Immature natural killer cell (primary cell): ENCODE measurements around the gene HYI. TPM values are rescaled to one million over a fixed set of nuclear protein-coding genes. Genes with fewer than 3 reads are reported as not detected.
"Not testable (repeated sequence)": the region's sequence is repeated elsewhere in the genome, so short reads cannot be mapped to it uniquely, and the experiment has no call there.

ENCODE experiments used
- DNase-seq, 3 donors: peaks; one replicate each; pipeline ENCODE4 v3.0.0; 2022; ENCODE audit warnings: mixed read lengths in 1 of 3
- H3K27ac Mint-ChIP-seq, 6 donors: one replicate each; pipeline ENCODE4 v1.8.0; 2020; ENCODE audit warnings: mixed read lengths in 6 of 6, mild to moderate bottlenecking in 5 of 6, inconsistent platforms in 4 of 6, moderate library complexity in 3 of 6
- H3K27me3 Mint-ChIP-seq, 3 donors: one replicate each; pipeline ENCODE4 v1.8.0; 2020 to 2021; ENCODE audit warnings: low read depth in 3 of 3, mild to moderate bottlenecking in 3 of 3, mixed read lengths in 3 of 3, moderate library complexity in 3 of 3, inconsistent platforms in 1 of 3
- H3K36me3 Mint-ChIP-seq, 3 donors: one replicate each; pipeline ENCODE4 v1.8.0; 2020; ENCODE audit warnings: mixed read lengths in 3 of 3, inconsistent platforms in 2 of 3, mild to moderate bottlenecking in 2 of 3
- H3K4me1 Mint-ChIP-seq, 2 donors: one replicate each; pipeline ENCODE4 v1.8.0; 2020; ENCODE audit warnings: inconsistent platforms in 2 of 2, mild to moderate bottlenecking in 2 of 2, mixed read lengths in 2 of 2, moderate library complexity in 1 of 2
- H3K4me3 Mint-ChIP-seq, 5 donors: one replicate each; pipeline ENCODE4 v1.8.0; 2020; ENCODE audit warnings: mild to moderate bottlenecking in 5 of 5, mixed read lengths in 5 of 5, inconsistent platforms in 3 of 5, moderate library complexity in 3 of 5
- H3K9me3 Mint-ChIP-seq, 6 donors: one replicate each; pipeline ENCODE4 v1.8.0; 2020; ENCODE audit warnings: mild to moderate bottlenecking in 6 of 6, mixed read lengths in 6 of 6, inconsistent platforms in 4 of 6, moderate library complexity in 3 of 6
- polyA plus RNA-seq, 3 donors: library from polyadenylated mRNA; unstranded; fragments of 300-500 nt; fragmentation: Illumina TruSeq; gene quantifications; one replicate each; pipeline ENCODE4 v1.2.3, GENCODE V29; 2021

The HYI gene
- polyA plus RNA-seq, 3 donors from 2014 or later = 1.6 to 8.3 (median 4.5) TPM

- not testable (repeated sequence) for H3K27ac Mint-ChIP-seq, DNase-seq, H3K9me3 Mint-ChIP-seq
These were observed 22.1 kb upstream of the HYI start for GRCh38 chr1:43475611-43476401.

GRCh38 chr1:43473463-43473862 lies 19.7 kb upstream of the HYI start:
- H3K27ac Mint-ChIP-seq = no peak overlapping the region
- H3K4me1 Mint-ChIP-seq = no peaks in the 10 kb centered on the region
- H3K36me3 Mint-ChIP-seq = no peaks in the 10 kb centered on the region
- H3K9me3 Mint-ChIP-seq = no peaks in the 10 kb centered on the region
- peaks cover 1 to 13% (median 8%) of the 10 kb centered on the region in 3 donors for H3K27me3 Mint-ChIP-seq
- H3K4me3 Mint-ChIP-seq = no peak overlapping the region
- no peak for DNase-seq

More at GRCh38 chr1:43475611-43476401, 22.1 kb upstream of the HYI start:
- H3K27me3 Mint-ChIP-seq = peaks cover 1 to 15% (median 9%) of the 10 kb centered on the region in 3 donors
- H3K4me3 Mint-ChIP-seq, H3K36me3 Mint-ChIP-seq, H3K4me1 Mint-ChIP-seq: not testable (repeated sequence)

- peaks cover 1 to 13% (median 8%) of the 10 kb centered on the region in 3 donors for H3K27me3 Mint-ChIP-seq
- not testable (repeated sequence) for H3K4me1 Mint-ChIP-seq, H3K36me3 Mint-ChIP-seq, H3K27ac Mint-ChIP-seq, H3K9me3 Mint-ChIP-seq, DNase-seq, H3K4me3 Mint-ChIP-seq
These were observed 18.9 kb upstream of the HYI start for GRCh38 chr1:43472463-43473151.

GRCh38 chr1:43472087-43472462 lies 18.3 kb upstream of the HYI start:
- H3K36me3 Mint-ChIP-seq = no peaks in the 10 kb centered on the region
- no peaks in the 10 kb centered on the region for H3K4me1 Mint-ChIP-seq
- DNase-seq = no peak
- no peak overlapping the region for H3K4me3 Mint-ChIP-seq
- no peak overlapping the region for H3K27ac Mint-ChIP-seq
- no peaks in the 10 kb centered on the region for H3K9me3 Mint-ChIP-seq
- H3K27me3 Mint-ChIP-seq = peaks cover 1 to 13% (median 8%) of the 10 kb centered on the region in 3 donors

- H3K36me3 Mint-ChIP-seq = no peaks in the 10 kb centered on the region
- H3K27me3 Mint-ChIP-seq = peaks cover 1 to 6% (median 5%) of the 10 kb centered on the region in 3 donors
- no peak overlapping the region for H3K4me3 Mint-ChIP-seq
- H3K9me3 Mint-ChIP-seq = no peaks in the 10 kb centered on the region
- H3K27ac Mint-ChIP-seq = no peak overlapping the region
- DNase-seq = no peak
- H3K4me1 Mint-ChIP-seq = no peaks in the 10 kb centered on the region
These were observed 16.2 kb upstream of the HYI start for GRCh38 chr1:43469932-43470331.

- no peak for DNase-seq
- Mint-ChIP-seq H3K9me3 (no peaks in the 10 kb centered on the region), H3K27me3 (peaks cover 0 to 6% (median 5%) of the 10 kb centered on the region in 3 donors), H3K27ac (no peak overlapping the region), H3K36me3 (no peaks in the 10 kb centered on the region), H3K4me1 (no peaks in the 10 kb centered on the region), H3K4me3 (no peak overlapping the region)
These were observed 14.7 kb upstream of the HYI start for GRCh38 chr1:43468414-43468813.

GRCh38 chr1:43466403-43466802 lies 12.7 kb upstream of the HYI start:
- Mint-ChIP-seq H3K27ac (no peak overlapping the region), H3K4me1 (peaks cover 0 to under 1% of the 10 kb centered on the region in 2 donors), H3K36me3 (no peaks in the 10 kb centered on the region), H3K9me3 (no peaks in the 10 kb centered on the region), H3K4me3 (no peak overlapping the region), H3K27me3 (peaks cover 0 to 6% (median 3%) of the 10 kb centered on the region in 3 donors)
- no peak for DNase-seq

GRCh38 chr1:43465505-43466067 lies 11.9 kb upstream of the HYI start:
- Mint-ChIP-seq H3K9me3 (peaks cover 0 to 3% (median 0%) of the 10 kb centered on the region in 6 donors), H3K27ac (no peak overlapping the region), H3K36me3 (no peaks in the 10 kb centered on the region), H3K4me3 (no peak overlapping the region), H3K4me1 (peaks cover 0 to 2% of the 10 kb centered on the region in 2 donors), H3K27me3 (peaks cover 0 to 1% (median 0%) of the 10 kb centered on the region in 3 donors)
- no peak for DNase-seq

GRCh38 chr1:43464681-43465504 lies 11.2 kb upstream of the HYI start:
- no peak for DNase-seq
- Mint-ChIP-seq H3K27ac (no peak overlapping the region), H3K27me3 (peaks cover 0 to 2% (median 0%) of the 10 kb centered on the region in 3 donors), H3K4me3 (no peak overlapping the region), H3K36me3 (no peaks in the 10 kb centered on the region), H3K4me1 (peaks cover 0 to 2% of the 10 kb centered on the region in 2 donors), H3K9me3 (peaks cover 0 to 3% (median 0%) of the 10 kb centered on the region in 6 donors)

- peaks cover 0 to 3% (median 0%) of the 10 kb centered on the region in 6 donors for H3K9me3 Mint-ChIP-seq
- H3K27me3 Mint-ChIP-seq = peaks cover 0 to 7% (median 4%) of the 10 kb centered on the region in 3 donors
- no peak overlapping the region for H3K27ac Mint-ChIP-seq
- H3K4me3 Mint-ChIP-seq = no peak overlapping the region
- H3K4me1 Mint-ChIP-seq = peaks cover 0 to 2% of the 10 kb centered on the region in 2 donors
- no peak for DNase-seq
- no peaks in the 10 kb centered on the region for H3K36me3 Mint-ChIP-seq
These were observed 9.7 kb upstream of the HYI start for GRCh38 chr1:43463479-43463878.

GRCh38 chr1:43460988-43461693 lies 7.4 kb upstream of the HYI start:
- H3K4me3 Mint-ChIP-seq = no peak overlapping the region

GRCh38 chr1:43458379-43458778 lies 4.6 kb upstream of the HYI start:
- peaks cover 7 to 29% (median 12%) of the 10 kb centered on the region in 3 donors for H3K27me3 Mint-ChIP-seq
- not testable (repeated sequence) for DNase-seq, H3K9me3 Mint-ChIP-seq, H3K27ac Mint-ChIP-seq, H3K4me3 Mint-ChIP-seq, H3K36me3 Mint-ChIP-seq
- H3K4me1 Mint-ChIP-seq = peaks cover 15 to 21% of the 10 kb centered on the region in 2 donors

More at GRCh38 chr1:43460988-43461693, 7.4 kb upstream of the HYI start:
- Mint-ChIP-seq H3K4me1 (peaks cover 0 to 2% of the 10 kb centered on the region in 2 donors), H3K36me3 (no peaks in the 10 kb centered on the region), H3K27me3 (peaks cover 2 to 21% (median 12%) of the 10 kb centered on the region in 3 donors), H3K9me3 (peaks cover 0 to 3% (median 0%) of the 10 kb centered on the region in 6 donors), H3K27ac (no peak overlapping the region)
- DNase-seq = no peak
